ENCODE results near the gene GUCA1C.

- TF ChIP-seq CTCF (IDR thresholded peaks at IDR 0.05), result no peak
- TF ChIP-seq POLR2A (IDR thresholded peaks at IDR 0.05), result no peak
Observed at GRCh38 chr3:108894981-108895380, 58.7 kb downstream of the GUCA1C start.
